CD4-positive, alpha-beta T cell (primary cell): ENCODE results near the gene MMAA. TPM values are rescaled to one million over a fixed set of nuclear protein-coding genes. Genes with fewer than 3 reads are reported as not detected.

ENCODE experiments used
- ATAC-seq: fragments of 200-7000 bp; cut with Tn5 transposase; one replicate; pipeline ENCODE4 v1.10.0; 2022; ENCODE audit warnings: mild to moderate bottlenecking; ENCODE audit not compliant: poor library complexity
- CTCF ChIA-PET: fragments of 350-600 bp; sonication (Branson Sonifier 250); formaldehyde crosslinking; loops from one replicate; lab custom pipeline; 2021; ENCODE audit warnings: antibody characterized with exemption, inconsistent platforms; lab: Charles Lee
- POLR2A ChIA-PET: fragments of 350-600 bp; sonication (Branson Sonifier 250); formaldehyde crosslinking; loops from one replicate; lab custom pipeline; 2021; ENCODE audit warnings: antibody characterized with exemption, inconsistent platforms; lab: Charles Lee
- DNase-seq, 14 experiments: peaks; one replicate each; pipeline ENCODE4 v3.0.0-alpha.2; 2013 to 2020; ENCODE audit warnings: mixed read lengths in 2 of 14
- H3K27ac ChIP-seq, 2 donors: one replicate each; pipeline versions ENCODE4 v1.5.1 to v1.7.0; 2013; ENCODE audit warnings: low read length in 2 of 2, low read depth in 1 of 2, mild to moderate bottlenecking in 1 of 2
- H3K27me3 ChIP-seq, 2 experiments: 1 replicate in 1 of 2; 2 replicates in 1 of 2; pipeline versions ENCODE4 v1.6.1 to v1.7.0; 2013; ENCODE audit warnings: low read length in 2 of 2, control low read depth in 1 of 2, mild to moderate bottlenecking in 1 of 2, moderate library complexity in 1 of 2; ENCODE audit not compliant: insufficient read depth in 2 of 2, control insufficient read depth in 1 of 2
- H3K36me3 ChIP-seq: one replicate; pipeline ENCODE4 v1.6.1; 2013; ENCODE audit warnings: low read length, control low read depth; ENCODE audit not compliant: insufficient read depth
- H3K4me1 ChIP-seq: one replicate; pipeline ENCODE4 v1.6.1; 2013; ENCODE audit warnings: low read length, control low read depth; ENCODE audit not compliant: insufficient read depth
- H3K4me3 ChIP-seq: one replicate; pipeline ENCODE4 v1.5.1; 2013; ENCODE audit warnings: mild to moderate bottlenecking, low read length, moderate library complexity
- H3K9me3 ChIP-seq, 2 experiments: 1 replicate in 1 of 2; 2 replicates in 1 of 2; pipeline versions ENCODE4 v1.6.1 to v1.7.0; 2013; ENCODE audit warnings: low read length in 2 of 2, mild to moderate bottlenecking in 2 of 2, control low read depth in 1 of 2, moderate library complexity in 1 of 2; ENCODE audit not compliant: control insufficient read depth in 1 of 2, insufficient read depth in 1 of 2
- H3K27ac Mint-ChIP-seq: one replicate; pipeline ENCODE4 v1.8.0; 2020; ENCODE audit warnings: mixed read lengths
- H3K27me3 Mint-ChIP-seq: one replicate; pipeline ENCODE4 v1.8.0; 2021; ENCODE audit warnings: mixed read lengths
- H3K36me3 Mint-ChIP-seq: one replicate; pipeline ENCODE4 v1.8.0; 2021; ENCODE audit warnings: low read depth, mixed read lengths
- H3K4me1 Mint-ChIP-seq: one replicate; pipeline ENCODE4 v1.8.0; 2021; ENCODE audit warnings: low read depth, mixed read lengths
- H3K4me3 Mint-ChIP-seq: one replicate; pipeline ENCODE4 v1.8.0; 2020; ENCODE audit warnings: mild to moderate bottlenecking, mixed read lengths
- H3K9me3 Mint-ChIP-seq: one replicate; pipeline ENCODE4 v1.8.0; 2020; ENCODE audit warnings: mixed read lengths
- CTCF ChIP-seq: fragments of 200-600 bp; IDR thresholded peaks from one replicate; pipeline ENCODE4 v1.8.0; 2022; ENCODE audit warnings: antibody characterized with exemption, mild to moderate bottlenecking
- intact Hi-C, 2 experiments: fragments of 100-400 bp; cut with DNase I in 1 of 2; cut with micrococcal nuclease in 1 of 2; formaldehyde crosslinking; loops; one replicate each; pipeline versions ENCODE4 v1.15.1 to v1.9.0; 2023 to 2025; cut with DNase I, micrococcal nuclease
- total RNA-seq, 174 experiments: library from RNA in 2 of 174; stranded (reverse) in 2 of 174; gene quantifications; one replicate each; pipeline ENCODE4 v1.2.3 and lab custom pipeline; 2021 to 2026

The MMAA gene
- total RNA-seq, 2 experiments from 2014 or later: 7.0 to 7.2 TPM

GRCh38 chr4:145643295-145643694 is 24.1 kb downstream of the MMAA start:
- CTCF ChIA-PET: no interaction called here
- Mint-ChIP-seq H3K27me3 (no peaks in the 10 kb centered on the region), H3K36me3 (peaks cover 81% of the 10 kb centered on the region), H3K4me1 (no peaks in the 10 kb centered on the region), H3K9me3 (no peaks in the 10 kb centered on the region), H3K27ac (no peak overlapping the region), H3K4me3 (no peak overlapping the region)
- DNase-seq (no peak), ATAC-seq (no peak)
- H3K4me1 ChIP-seq: no peaks in the 10 kb centered on the region
- POLR2A ChIA-PET: no interaction called here
- H3K4me3 ChIP-seq: no peak overlapping the region
- H3K36me3 ChIP-seq: peaks cover 47% of the 10 kb centered on the region
- no peak overlapping the region for H3K27ac ChIP-seq
- no peak for TF ChIP-seq CTCF
- H3K27me3 ChIP-seq: no peaks in the 10 kb centered on the region
- intact Hi-C loops: no loop called here
- H3K9me3 ChIP-seq: no peaks in the 10 kb centered on the region

GRCh38 chr4:145644699-145645098 is 25.5 kb downstream of the MMAA start:
- Histone ChIP-seq H3K4me3 (no peak overlapping the region), H3K4me1 (no peaks in the 10 kb centered on the region), H3K27ac (no peak overlapping the region), H3K36me3 (peaks cover 43% of the 10 kb centered on the region), H3K27me3 (no peaks in the 10 kb centered on the region), H3K9me3 (no peaks in the 10 kb centered on the region)
- no peak overlapping the region for H3K27ac Mint-ChIP-seq
- CTCF ChIA-PET: no interaction called here
- H3K9me3 Mint-ChIP-seq: no peaks in the 10 kb centered on the region
- POLR2A ChIA-PET: no interaction called here
- no peak for ATAC-seq
- H3K4me3 Mint-ChIP-seq: no peak overlapping the region
- no peak for DNase-seq
- intact Hi-C loops: no loop called here
- peaks cover 77% of the 10 kb centered on the region for H3K36me3 Mint-ChIP-seq
- no peak for TF ChIP-seq CTCF
- H3K27me3 Mint-ChIP-seq: no peaks in the 10 kb centered on the region
- H3K4me1 Mint-ChIP-seq: no peaks in the 10 kb centered on the region

- POLR2A ChIA-PET: no interaction called here
- Histone ChIP-seq H3K4me3 (no peak overlapping the region), H3K36me3 (peaks cover 50% of the 10 kb centered on the region), H3K4me1 (no peaks in the 10 kb centered on the region), H3K27me3 (no peaks in the 10 kb centered on the region), H3K9me3 (peaks cover 0 to 9% of the 10 kb centered on the region in 2 experiments), H3K27ac (no peak overlapping the region)
- H3K4me1 Mint-ChIP-seq: no peaks in the 10 kb centered on the region
- peaks cover 75% of the 10 kb centered on the region for H3K36me3 Mint-ChIP-seq
- TF ChIP-seq CTCF: no peak
- intact Hi-C loops: no loop called here
- no peaks in the 10 kb centered on the region for H3K27me3 Mint-ChIP-seq
- DNase-seq (no peak), ATAC-seq (no peak)
- no peak overlapping the region for H3K27ac Mint-ChIP-seq
- CTCF ChIA-PET: no interaction called here
- H3K4me3 Mint-ChIP-seq: no peak overlapping the region
- peaks cover 9% of the 10 kb centered on the region for H3K9me3 Mint-ChIP-seq
These were observed 37.0 kb downstream of the MMAA start for GRCh38 chr4:145656156-145656555.
